ENCODE data around the gene KREMEN2. TPM values are rescaled to one million over a fixed set of nuclear protein-coding genes. Genes with fewer than 3 reads are reported as not detected.

KREMEN2 gene
- polyA plus RNA-seq, 4 donors = 0.15 to 0.54 (median 0.47) TPM; not detected in 1

DNA sequence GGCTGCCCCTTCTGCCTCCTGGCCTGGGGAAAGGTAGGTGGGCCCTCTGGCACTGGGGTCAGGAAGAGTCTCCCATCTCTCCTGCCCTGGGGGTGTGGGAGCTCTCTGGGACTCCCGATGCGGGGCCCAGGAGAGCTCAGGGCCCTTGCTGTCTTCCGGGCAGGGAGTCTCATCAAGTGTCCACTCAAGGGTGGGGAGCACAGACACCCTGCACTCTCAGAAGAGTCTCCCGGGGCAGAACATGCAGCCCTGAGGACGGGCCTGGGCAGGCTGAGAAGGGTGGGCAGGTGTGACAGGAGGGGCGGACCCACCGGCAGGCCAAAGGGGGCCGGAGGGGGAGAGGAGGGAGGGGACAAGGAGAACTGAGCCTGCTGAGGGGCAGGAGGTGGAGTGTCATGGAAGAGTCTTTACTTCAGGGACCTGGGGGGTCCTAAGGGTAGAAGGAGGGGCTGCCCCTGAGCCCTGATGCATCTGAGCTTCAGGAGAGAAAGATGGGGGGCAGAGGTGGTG lies 24.6 kb downstream of the KREMEN2 start:
- FAIRE-seq (no peak), DNase-seq (no peak)
- no peaks in the 10 kb centered on the region for H3K4me1 ChIP-seq (ENCODE audit: control insufficient read depth in 3 of 3, insufficient read depth in 2 of 3, low read depth in 1 of 3, low read length in 2 of 3)
- no peaks in the 10 kb centered on the region for H3K9me3 ChIP-seq (ENCODE audit: control insufficient read depth in 2 of 2, insufficient read depth in 1 of 2, low read depth in 1 of 2, low read length in 1 of 2)
- no peak overlapping the region for H3K27ac ChIP-seq (ENCODE audit: low read depth in 1 of 3, low read length in 2 of 3)
- peaks cover 0 to 4% (median 0%) of the 10 kb centered on the region in 3 donors for H3K27me3 ChIP-seq (ENCODE audit: control insufficient read depth in 3 of 3, insufficient read depth in 3 of 3, low read length in 3 of 3)
- no peak overlapping the region for H3K4me3 ChIP-seq (ENCODE audit: low read depth in 1 of 3, low read length in 3 of 3)
- WGBS, 3 donors = 70 to 77% (median 73%) methylated on average over 8 of the region's 8 CpGs
- H3K36me3 ChIP-seq (ENCODE audit: control insufficient read depth in 3 of 3, insufficient read depth in 2 of 3, low read depth in 1 of 3, low read length in 3 of 3) = peaks cover 0 to 11% (median 0%) of the 10 kb centered on the region in 3 donors

DNA sequence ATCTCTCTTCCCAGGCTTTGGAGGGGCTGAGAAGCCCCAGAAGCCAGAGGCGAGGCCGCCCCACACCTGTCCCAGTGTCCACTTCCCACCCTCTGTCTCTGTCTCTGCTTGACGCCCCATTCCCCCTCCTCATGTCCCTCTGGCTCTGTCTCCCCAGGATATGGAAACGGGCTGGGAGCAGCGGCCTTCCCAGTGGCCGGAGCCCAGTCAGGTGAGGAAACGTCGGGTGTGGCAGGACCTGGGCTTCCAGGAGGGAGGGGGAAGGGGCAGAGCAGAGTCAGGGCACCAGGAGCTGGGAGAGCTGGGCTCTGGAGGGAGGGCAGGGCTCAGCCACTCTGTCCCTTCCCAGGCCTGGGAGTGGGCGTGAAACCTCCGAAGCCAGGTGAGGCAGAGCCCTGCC lies 26.8 kb downstream of the KREMEN2 start:
- Histone ChIP-seq H3K27me3 (ENCODE audit: control insufficient read depth in 3 of 3, insufficient read depth in 3 of 3, low read length in 3 of 3) (peaks cover 0 to 4% (median 0%) of the 10 kb centered on the region in 3 donors), H3K27ac (ENCODE audit: low read depth in 1 of 3, low read length in 2 of 3) (no peak overlapping the region)

GRCh38 chr16:2991566-2992261 lies 27.6 kb downstream of the KREMEN2 start:
- WGBS, 3 donors = 70 to 81% (median 72%) methylated on average over 11 to 12 of the region's 12 CpGs
- peaks cover 0 to 4% (median 0%) of the 10 kb centered on the region in 3 donors for H3K27me3 ChIP-seq (ENCODE audit: control insufficient read depth in 3 of 3, insufficient read depth in 3 of 3, low read length in 3 of 3)
- no peak overlapping the region for H3K27ac ChIP-seq (ENCODE audit: low read depth in 1 of 3, low read length in 2 of 3)
- no peak for DNase-seq
- H3K4me3 ChIP-seq (ENCODE audit: low read depth in 1 of 3, low read length in 3 of 3) = no peak overlapping the region
- no peaks in the 10 kb centered on the region for H3K4me1 ChIP-seq (ENCODE audit: control insufficient read depth in 3 of 3, insufficient read depth in 2 of 3, low read depth in 1 of 3, low read length in 2 of 3)
- FAIRE-seq = no peak
- H3K36me3 ChIP-seq (ENCODE audit: control insufficient read depth in 3 of 3, insufficient read depth in 2 of 3, low read depth in 1 of 3, low read length in 3 of 3) = peaks cover 0 to 15% (median 0%) of the 10 kb centered on the region in 3 donors
- no peaks in the 10 kb centered on the region for H3K9me3 ChIP-seq (ENCODE audit: control insufficient read depth in 2 of 2, insufficient read depth in 1 of 2, low read depth in 1 of 2, low read length in 1 of 2)

More for the DNA sequence above, 26.8 kb downstream of the KREMEN2 start:
- Histone ChIP-seq H3K4me3 (ENCODE audit: low read depth in 1 of 3, low read length in 3 of 3) (no peak overlapping the region), H3K36me3 (ENCODE audit: control insufficient read depth in 3 of 3, insufficient read depth in 2 of 3, low read depth in 1 of 3, low read length in 3 of 3) (peaks cover 0 to 12% (median 0%) of the 10 kb centered on the region in 3 donors), H3K9me3 (ENCODE audit: control insufficient read depth in 2 of 2, insufficient read depth in 1 of 2, low read depth in 1 of 2, low read length in 1 of 2) (no peaks in the 10 kb centered on the region), H3K4me1 (ENCODE audit: control insufficient read depth in 3 of 3, insufficient read depth in 2 of 3, low read depth in 1 of 3, low read length in 2 of 3) (no peaks in the 10 kb centered on the region)
- WGBS, 3 donors = 44 to 66% (median 61%) methylated on average over 6 to 10 of the region's 10 CpGs
- DNase-seq (no peak), FAIRE-seq (no peak)

GRCh38 chr16:2992383-2993081 lies 28.5 kb downstream of the KREMEN2 start:
- no peak for DNase-seq
- Histone ChIP-seq H3K4me3 (ENCODE audit: low read depth in 1 of 3, low read length in 3 of 3) (no peak overlapping the region), H3K36me3 (ENCODE audit: control insufficient read depth in 3 of 3, insufficient read depth in 2 of 3, low read depth in 1 of 3, low read length in 3 of 3) (peaks cover 0 to 15% (median 0%) of the 10 kb centered on the region in 3 donors), H3K27me3 (ENCODE audit: control insufficient read depth in 3 of 3, insufficient read depth in 3 of 3, low read length in 3 of 3) (peaks cover 0 to 4% (median 0%) of the 10 kb centered on the region in 3 donors), H3K9me3 (ENCODE audit: control insufficient read depth in 2 of 2, insufficient read depth in 1 of 2, low read depth in 1 of 2, low read length in 1 of 2) (no peaks in the 10 kb centered on the region), H3K4me1 (ENCODE audit: control insufficient read depth in 3 of 3, insufficient read depth in 2 of 3, low read depth in 1 of 3, low read length in 2 of 3) (no peaks in the 10 kb centered on the region), H3K27ac (ENCODE audit: low read depth in 1 of 3, low read length in 2 of 3) (no peak overlapping the region)
- FAIRE-seq = no peak
- 82 to 86% (median 84%) methylated on average over 12 to 14 of the region's 14 CpGs for WGBS, 3 donors

- Histone ChIP-seq H3K4me3 (ENCODE audit: low read depth in 1 of 3, low read length in 3 of 3) (no peak overlapping the region), H3K27me3 (ENCODE audit: control insufficient read depth in 3 of 3, insufficient read depth in 3 of 3, low read length in 3 of 3) (no peaks in the 10 kb centered on the region), H3K9me3 (ENCODE audit: control insufficient read depth in 2 of 2, insufficient read depth in 1 of 2, low read depth in 1 of 2, low read length in 1 of 2) (no peaks in the 10 kb centered on the region), H3K27ac (ENCODE audit: low read depth in 1 of 3, low read length in 2 of 3) (no peak overlapping the region), H3K36me3 (ENCODE audit: control insufficient read depth in 3 of 3, insufficient read depth in 2 of 3, low read depth in 1 of 3, low read length in 3 of 3) (peaks cover 0 to 47% (median 0%) of the 10 kb centered on the region in 3 donors), H3K4me1 (ENCODE audit: control insufficient read depth in 3 of 3, insufficient read depth in 2 of 3, low read depth in 1 of 3, low read length in 2 of 3) (no peaks in the 10 kb centered on the region)
- FAIRE-seq (no peak), DNase-seq (no peak)
- WGBS, 3 donors = 77 to 93% (median 81%) methylated on average over 12 to 13 of the region's 13 CpGs
Observed at GRCh38 chr16:2996298-2996697, 32.2 kb downstream of the KREMEN2 start.

GRCh38 chr16:2999929-3000328 lies 35.9 kb downstream of the KREMEN2 start:
- no peak for FAIRE-seq
- H3K36me3 ChIP-seq (ENCODE audit: control insufficient read depth in 3 of 3, insufficient read depth in 2 of 3, low read depth in 1 of 3, low read length in 3 of 3) = peaks cover 0 to 43% (median 0%) of the 10 kb centered on the region in 3 donors
- no peak overlapping the region for H3K27ac ChIP-seq (ENCODE audit: low read depth in 1 of 3, low read length in 2 of 3)
- no peaks in the 10 kb centered on the region for H3K27me3 ChIP-seq (ENCODE audit: control insufficient read depth in 3 of 3, insufficient read depth in 3 of 3, low read length in 3 of 3)
- 88 to 93% (median 92%) methylated on average over 6 of the region's 6 CpGs for WGBS, 3 donors
- no peak overlapping the region for H3K4me3 ChIP-seq (ENCODE audit: low read depth in 1 of 3, low read length in 3 of 3)
- no peak for DNase-seq
- H3K9me3 ChIP-seq (ENCODE audit: control insufficient read depth in 2 of 2, insufficient read depth in 1 of 2, low read depth in 1 of 2, low read length in 1 of 2) = no peaks in the 10 kb centered on the region
- H3K4me1 ChIP-seq (ENCODE audit: control insufficient read depth in 3 of 3, insufficient read depth in 2 of 3, low read depth in 1 of 3, low read length in 2 of 3) = no peaks in the 10 kb centered on the region

DNA sequence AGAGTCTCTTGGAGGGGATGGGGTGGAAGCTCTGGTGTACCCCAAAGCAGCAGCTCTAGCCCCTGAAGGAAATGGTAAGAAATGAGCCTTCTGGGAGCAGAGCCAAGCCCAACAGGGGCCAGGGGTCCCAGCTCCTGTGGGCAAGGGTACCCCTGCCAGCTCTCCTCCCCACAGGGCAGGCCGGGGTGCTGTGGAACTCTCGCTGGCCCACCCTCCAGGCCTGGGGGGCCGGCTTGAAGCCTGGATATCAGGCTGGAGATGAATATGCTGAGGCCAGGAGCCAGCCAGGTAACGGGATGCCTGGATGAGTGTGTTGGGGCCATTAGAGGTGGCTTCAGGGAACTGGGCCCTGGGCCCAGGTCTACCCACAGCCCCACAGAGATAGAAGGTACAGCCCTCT lies 36.5 kb downstream of the KREMEN2 start:
- H3K36me3 ChIP-seq (ENCODE audit: control insufficient read depth in 3 of 3, insufficient read depth in 2 of 3, low read depth in 1 of 3, low read length in 3 of 3) = peaks cover 0 to 43% (median 0%) of the 10 kb centered on the region in 3 donors
- WGBS, 3 donors = 76 to 87% (median 84%) methylated on average over 4 of the region's 4 CpGs
- H3K9me3 ChIP-seq (ENCODE audit: control insufficient read depth in 2 of 2, insufficient read depth in 1 of 2, low read depth in 1 of 2, low read length in 1 of 2) = no peaks in the 10 kb centered on the region
- no peak for FAIRE-seq
- no peak for DNase-seq
- no peaks in the 10 kb centered on the region for H3K4me1 ChIP-seq (ENCODE audit: control insufficient read depth in 3 of 3, insufficient read depth in 2 of 3, low read depth in 1 of 3, low read length in 2 of 3)
- H3K27me3 ChIP-seq (ENCODE audit: control insufficient read depth in 3 of 3, insufficient read depth in 3 of 3, low read length in 3 of 3) = no peaks in the 10 kb centered on the region
- H3K27ac ChIP-seq (ENCODE audit: low read depth in 1 of 3, low read length in 2 of 3) = no peak overlapping the region
- H3K4me3 ChIP-seq (ENCODE audit: low read depth in 1 of 3, low read length in 3 of 3) = no peak overlapping the region

- WGBS, 3 donors = 79 to 91% (median 90%) methylated on average over 12 of the region's 12 CpGs
- DNase-seq = no peak
- Histone ChIP-seq H3K27ac (ENCODE audit: low read depth in 1 of 3, low read length in 2 of 3) (no peak overlapping the region), H3K27me3 (ENCODE audit: control insufficient read depth in 3 of 3, insufficient read depth in 3 of 3, low read length in 3 of 3) (no peaks in the 10 kb centered on the region), H3K36me3 (ENCODE audit: control insufficient read depth in 3 of 3, insufficient read depth in 2 of 3, low read depth in 1 of 3, low read length in 3 of 3) (peaks cover 0 to 48% (median 0%) of the 10 kb centered on the region in 3 donors), H3K9me3 (ENCODE audit: control insufficient read depth in 2 of 2, insufficient read depth in 1 of 2, low read depth in 1 of 2, low read length in 1 of 2) (no peaks in the 10 kb centered on the region), H3K4me3 (ENCODE audit: low read depth in 1 of 3, low read length in 3 of 3) (no peak overlapping the region), H3K4me1 (ENCODE audit: control insufficient read depth in 3 of 3, insufficient read depth in 2 of 3, low read depth in 1 of 3, low read length in 2 of 3) (no peaks in the 10 kb centered on the region)
- no peak for FAIRE-seq
Observed at GRCh38 chr16:3001316-3001715, 37.2 kb downstream of the KREMEN2 start.

All from small intestine (tissue), 7 donors.